Kidney tubule cell (primary cell): ENCODE measurements around the gene MYO10.
"Not testable (repeated sequence)": the region's sequence is repeated elsewhere in the genome, so short reads cannot be mapped to it uniquely, and the experiment has no call there.

Source experiments
- DNase-seq: peaks from one replicate; pipeline ENCODE4 v3.0.0-alpha.2; 2018; ENCODE audit warnings: low spot score

MYO10 gene

DNA sequence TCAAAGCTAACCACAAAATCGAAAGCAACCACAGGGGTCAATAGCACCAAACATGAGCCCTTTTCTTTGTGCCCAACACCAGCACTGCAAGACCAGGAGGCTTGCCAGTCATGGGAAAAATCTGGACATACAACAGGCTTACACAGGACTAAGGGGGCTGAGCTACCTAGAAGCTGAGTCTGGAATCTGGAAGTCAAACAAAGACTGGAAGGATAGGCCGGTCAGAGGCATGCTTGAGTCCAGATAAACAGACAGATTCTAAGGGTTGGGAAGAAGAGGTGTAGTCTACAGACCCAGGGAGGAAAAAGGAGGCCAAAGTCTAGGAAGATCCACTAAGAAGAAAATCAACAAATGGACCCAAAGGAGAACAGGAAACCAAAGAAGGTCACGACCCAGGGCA lies 73.3 kb downstream of the MYO10 start:
- no peak for DNase-seq

- DNase-seq, result no peak
Observed at GRCh38 chr5:16859346-16859745, 76.7 kb downstream of the MYO10 start.

GRCh38 chr5:16858151-16858550 lies 77.9 kb downstream of the MYO10 start:
- DNase-seq, result no peak

DNA sequence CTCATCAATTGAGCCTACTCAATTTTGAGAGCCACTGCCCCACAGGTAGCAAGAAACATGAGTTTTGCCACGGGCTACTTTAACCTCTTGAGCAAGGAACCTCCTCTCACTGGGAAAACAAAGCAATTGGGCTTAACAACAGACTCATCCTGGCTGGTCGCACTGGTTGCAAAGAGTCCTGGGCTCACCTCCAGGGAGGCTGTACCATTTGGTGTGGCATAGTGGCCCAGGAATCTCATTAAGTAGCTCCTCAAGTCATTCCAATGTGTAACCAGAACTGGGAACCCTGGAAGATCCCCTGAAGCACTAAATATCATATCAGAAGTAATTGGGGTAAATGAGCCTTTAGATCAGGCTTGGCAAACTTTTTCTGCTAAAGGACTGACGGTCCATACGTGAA lies 78.5 kb downstream of the MYO10 start:
- peak; percentile 43 for DNase-seq

- peak; percentile 97 for DNase-seq
Observed at GRCh38 chr5:16856531-16856930, 79.6 kb downstream of the MYO10 start.

- no peak for DNase-seq
Observed at GRCh38 chr5:16855898-16856297, 80.2 kb downstream of the MYO10 start.

DNA sequence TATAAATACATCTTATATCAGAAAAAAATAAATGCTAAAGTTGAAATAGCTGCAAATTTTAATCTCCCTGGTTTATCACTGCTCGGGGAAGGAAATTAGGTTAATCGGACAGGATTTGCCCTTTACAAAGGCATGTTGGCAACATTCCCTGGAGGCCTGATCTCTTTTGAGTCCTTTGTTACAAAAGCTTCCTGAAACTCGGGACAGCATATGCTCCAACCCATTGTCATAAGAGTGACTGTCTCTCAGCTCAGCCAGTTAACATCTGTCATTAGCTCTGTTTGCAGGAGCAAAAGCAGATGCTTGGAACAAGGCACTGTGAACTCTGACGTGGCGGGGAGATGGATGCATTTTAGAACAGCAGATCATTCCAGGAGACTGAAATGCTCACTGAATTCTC lies 80.6 kb downstream of the MYO10 start:
- DNase-seq, result no peak

- DNase-seq, result no peak
Observed at GRCh38 chr5:16854351-16854750, 81.7 kb downstream of the MYO10 start.

DNA sequence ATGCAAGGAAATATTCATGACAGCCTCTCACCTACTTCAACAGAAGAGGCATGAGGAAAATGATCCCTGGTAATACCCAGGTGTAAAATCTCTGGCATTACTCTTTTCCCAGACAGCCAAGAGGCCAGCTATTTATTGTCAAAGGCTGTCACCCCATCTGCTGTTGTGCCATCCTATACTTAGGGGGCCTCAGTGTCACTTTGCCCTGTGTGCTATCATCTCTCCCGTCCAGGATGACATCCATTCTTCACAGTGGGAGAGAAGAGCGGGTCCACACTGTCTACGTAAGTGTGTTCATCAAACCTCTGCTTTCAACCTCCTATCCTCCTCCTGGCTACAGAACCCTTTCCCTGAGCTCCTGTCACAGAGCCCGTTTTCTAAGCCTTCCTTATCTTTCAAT lies 82.6 kb downstream of the MYO10 start:
- DNase-seq, result no peak

GRCh38 chr5:16852251-16853005 lies 83.7 kb downstream of the MYO10 start:
- DNase-seq, result peak; percentile 13

- DNase-seq, result no peak
Observed at GRCh38 chr5:16849775-16850174, 86.3 kb downstream of the MYO10 start.

DNA sequence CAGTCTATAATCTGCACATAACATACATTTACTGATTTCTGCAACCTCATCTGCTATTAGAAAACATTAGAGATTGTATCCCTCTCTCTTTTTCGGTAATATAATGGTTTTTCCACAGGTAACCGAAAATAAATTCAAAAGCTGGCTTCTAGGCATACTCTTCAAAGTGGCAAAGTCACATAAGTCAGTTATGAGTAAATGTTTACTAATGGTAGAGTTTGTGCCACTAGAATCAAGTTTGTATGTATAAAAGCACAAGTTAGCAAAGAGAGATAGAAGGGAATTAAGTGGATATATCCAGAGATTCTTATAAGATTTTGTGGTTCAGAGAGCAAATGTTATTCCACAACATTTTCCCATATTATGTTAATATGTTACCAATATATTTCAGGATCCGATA lies 86.9 kb downstream of the MYO10 start:
- DNase-seq, result no peak

- DNase-seq, result no peak
Observed at GRCh38 chr5:16844952-16845351, 91.1 kb downstream of the MYO10 start.

- no peak for DNase-seq
Observed at GRCh38 chr5:16842896-16843295, 93.2 kb downstream of the MYO10 start.

- DNase-seq, result no peak
Observed at GRCh38 chr5:16841416-16841815, 94.7 kb downstream of the MYO10 start.

DNA sequence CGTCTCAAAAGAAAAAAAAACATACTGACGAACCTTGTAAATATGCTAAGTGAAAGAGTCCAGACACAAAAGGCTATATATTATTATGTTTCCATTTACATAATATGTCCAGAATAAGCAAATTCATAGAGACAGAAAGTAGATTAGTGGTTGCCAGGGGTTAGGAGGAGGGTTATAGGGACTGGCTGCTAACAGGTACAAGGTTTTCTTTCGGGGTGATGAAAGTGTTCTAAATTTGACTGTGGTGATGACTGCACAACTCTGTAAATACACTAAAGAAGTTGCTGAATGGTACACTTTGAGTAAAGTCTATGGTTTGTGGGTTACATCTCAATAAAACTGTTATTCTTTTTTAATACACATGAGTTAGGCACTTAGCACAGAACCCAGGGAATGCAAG lies 98.8 kb downstream of the MYO10 start:
- DNase-seq, result no peak

- no peak for DNase-seq
Observed at GRCh38 chr5:16834029-16834428, 102.1 kb downstream of the MYO10 start.

GRCh38 chr5:16831326-16831725 lies 104.8 kb downstream of the MYO10 start:
- not testable (repeated sequence) for DNase-seq

- no peak for DNase-seq
Observed at GRCh38 chr5:16827755-16828154, 108.3 kb downstream of the MYO10 start.

DNA sequence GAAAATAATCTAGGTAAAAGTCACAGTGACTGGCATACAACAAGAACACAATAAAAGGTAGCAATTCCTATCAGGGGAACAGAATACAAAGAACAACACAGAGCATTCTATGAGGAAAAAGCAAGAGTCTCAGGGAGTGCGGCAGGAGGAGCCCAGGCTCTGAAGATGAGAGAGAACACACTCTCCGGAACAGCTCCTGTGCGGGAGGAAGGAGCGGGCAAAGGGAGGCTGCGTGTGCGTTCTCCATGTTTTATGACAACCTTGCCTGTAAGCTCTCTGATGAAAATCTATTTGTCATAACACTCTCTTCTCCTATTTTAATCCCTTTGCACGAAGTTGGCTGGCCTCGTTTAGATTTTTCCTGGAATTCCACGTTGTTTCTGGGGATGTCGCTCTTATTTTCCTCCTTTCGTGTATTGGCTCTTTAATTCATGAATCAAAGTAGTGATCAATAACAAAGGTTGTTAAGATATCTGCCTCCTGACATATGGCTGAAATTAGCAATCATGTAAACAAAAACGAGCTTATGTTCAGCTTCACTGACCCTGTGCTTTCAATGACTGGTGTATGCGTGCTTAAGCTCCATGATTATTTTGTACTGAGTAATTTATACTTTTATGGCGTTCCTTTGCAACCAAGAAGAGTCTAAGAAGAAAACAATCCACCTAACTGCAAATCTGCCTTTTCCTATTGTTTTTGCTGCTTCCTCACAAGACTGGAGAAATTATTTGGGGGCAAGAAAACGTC lies 109.5 kb downstream of the MYO10 start:
- no peak for DNase-seq

DNA sequence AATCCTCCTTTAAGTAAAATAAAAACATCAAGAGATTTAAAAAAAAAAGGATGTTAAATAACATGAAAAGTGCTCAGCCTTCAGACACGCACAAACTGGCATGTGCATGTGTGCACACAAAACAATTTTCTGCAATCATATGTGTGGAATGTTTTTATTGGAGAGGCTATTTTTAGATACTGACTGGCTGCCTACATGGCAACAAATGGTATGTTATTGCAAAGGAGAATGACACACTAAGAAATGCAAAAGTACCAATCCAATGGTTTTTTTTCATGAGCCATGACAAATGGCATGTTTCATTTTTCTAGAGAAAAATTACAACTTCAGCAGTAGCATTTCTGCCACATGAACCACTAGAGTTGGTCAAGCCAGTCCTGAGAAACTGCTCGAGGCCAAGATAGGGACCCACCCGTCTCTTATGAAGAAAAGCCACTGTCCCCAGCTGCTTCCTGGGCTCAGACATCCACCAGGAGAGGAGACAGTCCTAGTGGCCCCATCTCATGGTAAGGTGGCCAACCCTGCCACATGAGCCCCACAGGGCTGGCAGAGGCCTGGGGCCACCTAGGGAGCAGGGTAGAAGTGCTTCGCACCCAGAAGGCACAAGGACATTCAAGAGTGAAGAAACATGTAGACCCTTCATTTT lies 116.4 kb downstream of the MYO10 start:
- peak; percentile 52 for DNase-seq

DNA sequence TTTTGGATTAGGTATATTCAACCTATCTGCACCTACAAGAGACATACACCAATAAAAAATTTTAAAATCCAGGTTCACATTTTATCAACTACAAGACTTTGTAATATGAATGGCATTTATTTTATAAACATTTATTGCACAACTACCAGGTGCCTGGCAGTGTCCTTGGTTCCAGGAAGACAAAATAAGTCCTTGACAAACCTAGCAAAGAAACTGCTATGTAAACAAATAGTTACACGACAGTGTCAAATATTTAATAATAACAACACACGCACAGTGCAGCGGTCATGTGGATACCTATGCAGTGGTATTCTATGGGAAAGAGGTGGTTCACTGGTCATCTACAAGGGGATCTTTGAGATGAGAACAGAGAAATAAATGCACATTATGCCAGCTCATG lies 120.7 kb downstream of the MYO10 start:
- no peak for DNase-seq

DNA sequence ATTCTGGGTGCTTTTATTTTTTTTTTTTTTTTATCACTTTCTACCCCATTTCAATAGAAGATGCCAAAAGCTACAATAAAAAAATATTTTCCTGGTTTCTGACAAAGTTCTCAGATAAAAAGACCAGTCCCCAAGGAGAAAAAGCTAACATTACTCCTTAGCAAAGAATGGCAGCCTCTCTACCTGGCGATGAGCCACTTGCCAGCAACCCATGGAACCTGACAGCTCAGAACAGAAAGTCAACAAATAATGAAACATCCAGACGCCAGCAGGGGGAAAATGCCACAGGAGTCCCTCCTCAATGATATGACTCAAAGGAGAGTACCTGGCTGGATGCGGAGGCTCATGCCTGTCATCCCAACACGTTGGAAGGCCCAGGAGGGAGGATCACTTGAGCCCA lies 123.2 kb downstream of the MYO10 start:
- DNase-seq, result peak; percentile 88
